Neuron (in vitro differentiated cells): ENCODE data around the gene TREX2.

ENCODE experiments used
- H2AFZ ChIP-seq: one replicate; pipeline ENCODE4 v1.6.1; 2013; ENCODE audit warnings: low read depth, mild to moderate bottlenecking, inconsistent platforms, low read length, moderate library complexity
- H3K27me3 ChIP-seq: one replicate; pipeline ENCODE4 v1.6.1; 2013; ENCODE audit warnings: low read length; ENCODE audit not compliant: insufficient read depth
- H3K36me3 ChIP-seq: one replicate; pipeline ENCODE4 v1.6.1; 2013; ENCODE audit warnings: low read length; ENCODE audit not compliant: insufficient read depth
- H3K4me1 ChIP-seq: one replicate; pipeline ENCODE4 v1.6.1; 2013; ENCODE audit warnings: low read length; ENCODE audit not compliant: insufficient read depth
- H3K4me3 ChIP-seq: 2 replicates; pipeline ENCODE4 v1.5.1; 2013; ENCODE audit warnings: mild to moderate bottlenecking, low read length, moderate library complexity
- H3K9me3 ChIP-seq: one replicate; pipeline ENCODE4 v1.6.1; 2013; ENCODE audit warnings: low read length

The TREX2 gene

GRCh38 chrX:153457136-153457825, 11.4 kb upstream of the TREX2 start:
- Histone ChIP-seq H3K27me3 (peaks cover 5% of the 10 kb centered on the region), H3K4me3 (no peak overlapping the region), H3K36me3 (peaks cover 3% of the 10 kb centered on the region), H2AFZ (no peak overlapping the region), H3K9me3 (no peaks in the 10 kb centered on the region), H3K4me1 (no peaks in the 10 kb centered on the region)

DNA sequence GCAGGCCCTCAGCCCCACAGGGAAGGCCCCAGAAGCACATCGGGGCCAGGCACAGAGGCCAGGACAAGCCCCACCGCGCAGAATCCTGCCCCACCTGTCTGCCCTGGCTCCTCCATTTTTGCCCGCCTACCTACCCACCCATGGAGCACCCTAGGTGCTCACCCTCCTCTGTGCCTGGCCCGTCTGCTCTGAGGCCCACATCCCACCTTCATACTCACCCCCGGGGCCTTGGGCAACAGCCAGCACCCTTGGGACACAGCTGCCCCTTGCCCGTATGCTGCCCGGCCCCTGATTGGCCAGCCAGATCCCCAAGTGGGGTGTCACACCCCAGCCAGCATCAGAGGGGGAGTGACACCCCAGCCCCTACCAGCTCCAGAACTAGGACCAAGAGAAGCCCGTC, 10.8 kb upstream of the TREX2 start:
- H3K36me3 ChIP-seq: peaks cover 3% of the 10 kb centered on the region
- no peaks in the 10 kb centered on the region for H3K9me3 ChIP-seq
- H3K4me1 ChIP-seq: no peaks in the 10 kb centered on the region
- no peak overlapping the region for H3K4me3 ChIP-seq
- H2AFZ ChIP-seq: no peak overlapping the region
- peaks cover 5% of the 10 kb centered on the region for H3K27me3 ChIP-seq

DNA sequence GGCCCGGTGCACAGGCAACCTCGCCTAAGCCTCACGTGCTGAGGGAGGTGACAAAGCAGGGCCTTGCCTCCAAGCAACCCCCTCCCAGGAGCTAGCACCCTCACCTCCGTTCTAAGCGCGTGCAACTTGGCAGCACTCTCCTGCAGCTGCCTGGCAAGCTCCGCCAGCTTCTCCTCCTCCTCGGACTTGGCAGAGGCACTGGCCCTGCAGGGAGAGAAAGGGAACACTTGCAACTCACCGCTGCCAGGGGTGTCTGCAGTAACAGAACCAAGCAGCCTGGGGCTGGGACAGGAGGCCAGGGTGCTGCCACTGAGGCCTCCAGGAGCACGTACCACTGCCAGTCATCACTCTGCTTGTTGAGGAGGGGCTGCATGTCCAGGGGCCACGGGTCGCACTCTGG, 10.3 kb upstream of the TREX2 start:
- no peaks in the 10 kb centered on the region for H3K4me1 ChIP-seq
- H3K4me3 ChIP-seq: no peak overlapping the region
- H3K36me3 ChIP-seq: peaks cover 3% of the 10 kb centered on the region
- peaks cover 5% of the 10 kb centered on the region for H3K27me3 ChIP-seq
- no peak overlapping the region for H2AFZ ChIP-seq
- H3K9me3 ChIP-seq: no peaks in the 10 kb centered on the region

DNA sequence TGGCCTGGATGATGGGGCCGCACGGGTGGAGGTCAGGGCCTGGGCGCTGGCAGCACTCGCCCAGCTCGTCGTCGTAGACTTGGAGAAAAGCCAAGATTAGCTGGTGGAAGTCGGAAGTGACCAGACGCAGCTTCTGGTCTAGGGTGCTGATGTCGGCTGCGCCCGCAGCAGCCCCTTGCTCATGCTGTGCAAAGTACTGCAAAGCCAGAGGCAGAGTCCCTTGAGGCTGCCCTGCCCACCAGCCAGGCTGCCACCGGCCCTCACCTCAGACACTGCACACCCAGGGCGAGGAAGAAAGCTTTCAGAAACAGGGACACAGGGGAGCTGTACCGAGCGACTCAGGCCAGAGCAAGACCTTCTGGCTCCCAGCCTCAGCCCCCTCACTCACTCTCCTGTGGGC, 9.7 kb upstream of the TREX2 start:
- Histone ChIP-seq H3K4me3 (no peak overlapping the region), H3K27me3 (peaks cover 5% of the 10 kb centered on the region), H3K9me3 (no peaks in the 10 kb centered on the region), H3K4me1 (no peaks in the 10 kb centered on the region), H3K36me3 (peaks cover 3% of the 10 kb centered on the region), H2AFZ (no peak overlapping the region)

GRCh38 chrX:153454901-153455550, 9.2 kb upstream of the TREX2 start:
- H3K27me3 ChIP-seq: peaks cover 5% of the 10 kb centered on the region
- H3K4me1 ChIP-seq: no peaks in the 10 kb centered on the region
- H3K4me3 ChIP-seq: no peak overlapping the region
- no peaks in the 10 kb centered on the region for H3K9me3 ChIP-seq
- H3K36me3 ChIP-seq: peaks cover 3% of the 10 kb centered on the region
- H2AFZ ChIP-seq: no peak overlapping the region

- Histone ChIP-seq H2AFZ (no peak overlapping the region), H3K27me3 (peaks cover 2% of the 10 kb centered on the region), H3K36me3 (peaks cover 3% of the 10 kb centered on the region), H3K4me3 (no peak overlapping the region), H3K9me3 (no peaks in the 10 kb centered on the region), H3K4me1 (no peaks in the 10 kb centered on the region)
These were observed 5.1 kb upstream of the TREX2 start for GRCh38 chrX:153450949-153451277.

DNA sequence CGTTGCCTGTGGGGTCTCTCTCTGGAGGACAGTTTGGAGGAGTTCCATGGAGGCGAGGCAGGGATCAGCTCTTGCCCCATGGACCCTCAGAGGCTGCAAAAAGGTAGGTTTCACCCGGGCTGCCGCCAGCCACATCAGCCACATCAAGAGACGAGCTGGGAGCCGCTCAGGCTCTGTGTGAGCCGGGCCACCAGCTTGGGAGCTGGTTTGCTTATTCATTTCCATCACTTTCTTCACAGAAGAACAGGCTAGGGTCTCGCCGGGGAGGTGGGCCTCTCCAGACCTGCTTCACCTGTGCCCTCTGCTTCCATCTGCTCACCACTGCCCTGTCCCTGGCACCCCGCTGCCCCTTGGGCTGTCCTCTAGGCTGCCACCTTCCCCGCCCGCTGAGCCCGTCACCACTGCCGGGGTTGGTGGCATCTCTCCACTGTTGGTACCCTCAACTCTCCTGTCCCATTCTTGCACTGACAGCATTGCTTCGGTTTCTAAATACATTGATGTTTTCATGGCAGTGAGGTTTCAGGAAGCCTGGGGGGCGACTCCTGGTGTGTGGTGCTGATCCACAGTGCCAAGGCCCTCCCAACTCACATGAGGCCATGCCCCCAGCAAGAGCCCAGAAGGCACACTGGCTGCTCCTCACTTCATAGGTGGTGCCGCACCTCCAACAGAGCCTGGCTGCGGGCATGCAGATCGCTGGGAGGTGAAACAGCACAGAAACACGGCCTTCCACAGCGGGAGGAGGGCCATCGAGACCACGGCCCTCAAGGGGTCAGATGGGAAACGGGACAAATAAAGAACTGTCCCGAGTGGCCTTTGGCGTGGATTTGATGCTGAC, 4.5 kb upstream of the TREX2 start:
- H3K4me3 ChIP-seq: no peak overlapping the region
- peaks cover 2% of the 10 kb centered on the region for H3K27me3 ChIP-seq
- no peaks in the 10 kb centered on the region for H3K9me3 ChIP-seq
- no peak overlapping the region for H2AFZ ChIP-seq
- H3K36me3 ChIP-seq: peaks cover 3% of the 10 kb centered on the region
- no peaks in the 10 kb centered on the region for H3K4me1 ChIP-seq

- Histone ChIP-seq H2AFZ (no peak overlapping the region), H3K27me3 (peaks cover 2% of the 10 kb centered on the region), H3K4me3 (no peak overlapping the region), H3K9me3 (no peaks in the 10 kb centered on the region), H3K4me1 (no peaks in the 10 kb centered on the region), H3K36me3 (peaks cover 2% of the 10 kb centered on the region)
These were observed 3.7 kb upstream of the TREX2 start for GRCh38 chrX:153449368-153450113.

- Histone ChIP-seq H2AFZ (no peak overlapping the region), H3K27me3 (peaks cover 2% of the 10 kb centered on the region), H3K4me3 (no peak overlapping the region), H3K9me3 (no peaks in the 10 kb centered on the region), H3K4me1 (no peaks in the 10 kb centered on the region), H3K36me3 (peaks cover 2% of the 10 kb centered on the region)
These were observed 2.9 kb upstream of the TREX2 start for GRCh38 chrX:153448556-153449367.

DNA sequence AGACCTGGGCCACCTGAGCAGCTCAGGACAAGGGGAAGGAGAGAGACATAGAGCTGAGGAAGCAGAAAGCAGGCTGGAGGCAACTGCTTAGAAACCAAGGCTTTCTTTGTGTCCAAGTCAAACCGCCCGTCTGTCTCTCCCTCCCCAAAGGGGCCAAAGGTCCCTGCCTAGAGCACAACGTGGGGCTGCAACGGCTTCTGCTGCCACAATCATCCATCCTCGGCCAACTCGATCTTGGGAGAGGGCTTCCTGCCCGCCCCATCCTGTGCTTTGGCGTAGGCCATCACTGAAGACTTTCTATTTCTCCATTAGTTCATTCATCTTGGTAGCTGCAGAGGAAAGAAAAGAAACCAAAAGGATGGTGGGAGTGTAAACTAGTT, 1.7 kb upstream of the TREX2 start:
- Histone ChIP-seq H3K4me3 (no peak overlapping the region), H3K9me3 (no peaks in the 10 kb centered on the region), H3K27me3 (no peaks in the 10 kb centered on the region), H3K36me3 (no peaks in the 10 kb centered on the region), H3K4me1 (no peaks in the 10 kb centered on the region), H2AFZ (no peak overlapping the region)

- Histone ChIP-seq H3K9me3 (no peaks in the 10 kb centered on the region), H3K4me1 (no peaks in the 10 kb centered on the region), H3K27me3 (no peaks in the 10 kb centered on the region), H3K4me3 (no peak overlapping the region), H3K36me3 (no peaks in the 10 kb centered on the region), H2AFZ (no peak overlapping the region)
These were observed 1.2 kb upstream of the TREX2 start for GRCh38 chrX:153446950-153447580.

- no peaks in the 10 kb centered on the region for H3K4me1 ChIP-seq
- no peaks in the 10 kb centered on the region for H3K36me3 ChIP-seq
- no peak overlapping the region for H3K4me3 ChIP-seq
These were observed 730 bp upstream of the TREX2 start for GRCh38 chrX:153446636-153446936.

More at GRCh38 chrX:153446636-153446936, 730 bp upstream of the TREX2 start:
- H3K27me3 ChIP-seq: no peaks in the 10 kb centered on the region
- H2AFZ ChIP-seq: no peak overlapping the region
- H3K9me3 ChIP-seq: no peaks in the 10 kb centered on the region
